ENCODE results near the gene KCTD4.

DNA sequence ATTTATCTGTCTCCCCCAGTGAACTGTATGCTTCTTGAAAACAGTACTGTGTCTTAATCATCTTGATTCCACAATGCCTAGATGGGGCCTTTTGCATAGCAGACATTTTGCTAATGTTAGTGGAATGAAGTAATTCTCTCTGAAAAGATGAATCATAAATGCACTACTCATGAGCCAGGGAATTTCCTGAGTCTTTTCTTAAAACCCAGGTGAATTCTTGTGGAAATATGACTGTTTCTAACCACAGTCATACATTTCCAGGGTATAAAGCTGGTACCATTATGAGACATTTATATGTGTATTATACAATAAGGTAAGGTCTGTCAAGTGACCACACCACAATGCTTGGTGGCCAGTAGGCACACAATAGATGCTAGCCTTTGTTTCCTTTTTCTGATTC, 5.5 kb upstream of the KCTD4 start:
- TF ChIP-seq, protein P1, sequence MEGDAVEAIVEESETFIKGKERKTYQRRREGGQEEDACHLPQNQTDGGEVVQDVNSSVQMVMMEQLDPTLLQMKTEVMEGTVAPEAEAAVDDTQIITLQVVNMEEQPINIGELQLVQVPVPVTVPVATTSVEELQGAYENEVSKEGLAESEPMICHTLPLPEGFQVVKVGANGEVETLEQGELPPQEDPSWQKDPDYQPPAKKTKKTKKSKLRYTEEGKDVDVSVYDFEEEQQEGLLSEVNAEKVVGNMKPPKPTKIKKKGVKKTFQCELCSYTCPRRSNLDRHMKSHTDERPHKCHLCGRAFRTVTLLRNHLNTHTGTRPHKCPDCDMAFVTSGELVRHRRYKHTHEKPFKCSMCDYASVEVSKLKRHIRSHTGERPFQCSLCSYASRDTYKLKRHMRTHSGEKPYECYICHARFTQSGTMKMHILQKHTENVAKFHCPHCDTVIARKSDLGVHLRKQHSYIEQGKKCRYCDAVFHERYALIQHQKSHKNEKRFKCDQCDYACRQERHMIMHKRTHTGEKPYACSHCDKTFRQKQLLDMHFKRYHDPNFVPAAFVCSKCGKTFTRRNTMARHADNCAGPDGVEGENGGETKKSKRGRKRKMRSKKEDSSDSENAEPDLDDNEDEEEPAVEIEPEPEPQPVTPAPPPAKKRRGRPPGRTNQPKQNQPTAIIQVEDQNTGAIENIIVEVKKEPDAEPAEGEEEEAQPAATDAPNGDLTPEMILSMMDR (IDR thresholded peaks at IDR 0.05): no peak
- no peak for TF ChIP-seq POLR2A (IDR thresholded peaks at IDR 0.05)

All from heart left ventricle (tissue), 13 donors.